ENCODE measurements around the gene EFCAB9.
"Not testable (repeated sequence)": the region's sequence is repeated elsewhere in the genome, so short reads cannot be mapped to it uniquely, and the experiment has no call there.

- not testable (repeated sequence) for TF ChIP-seq EZH2phosphoT487 (IDR thresholded peaks at IDR 0.05; ENCODE audit: insufficient read depth, low read depth); EZH2 (IDR thresholded peaks at IDR 0.05; ENCODE audit: insufficient read depth, poor library complexity, severe bottlenecking)
Measured at GRCh38 chr5:172197775-172198174, 3.8 kb downstream of the EFCAB9 start.

Data from GM23248 (cell line).